GM12865 (cell line): ENCODE measurements around the gene CFL2.
A peak's percentile ranks its signal among the peaks of the same experiment; 100 is the strongest.
"Not testable (repeated sequence)": the region's sequence is repeated elsewhere in the genome, so short reads cannot be mapped to it uniquely, and the experiment has no call there.

Source experiments
- DNase-seq: peaks from one replicate; pipeline ENCODE4 v3.0.0; 2010; ENCODE audit warnings: low read depth
- H3K4me3 ChIP-seq: 2 replicates; pipeline ENCODE4 v1.5.1; 2011; ENCODE audit warnings: mild to moderate bottlenecking, low read depth, low read length, control low read depth
- TF ChIP-seq, protein P1 (sequence below): IDR thresholded peaks from 2 replicates; pipeline ENCODE4 v1.5.1; 2011; ENCODE audit warnings: low read length, control low read depth, low read depth, inconsistent platforms; ENCODE audit not compliant: insufficient read depth; ENCODE audit errors: missing control alignments

CFL2 gene

DNA sequence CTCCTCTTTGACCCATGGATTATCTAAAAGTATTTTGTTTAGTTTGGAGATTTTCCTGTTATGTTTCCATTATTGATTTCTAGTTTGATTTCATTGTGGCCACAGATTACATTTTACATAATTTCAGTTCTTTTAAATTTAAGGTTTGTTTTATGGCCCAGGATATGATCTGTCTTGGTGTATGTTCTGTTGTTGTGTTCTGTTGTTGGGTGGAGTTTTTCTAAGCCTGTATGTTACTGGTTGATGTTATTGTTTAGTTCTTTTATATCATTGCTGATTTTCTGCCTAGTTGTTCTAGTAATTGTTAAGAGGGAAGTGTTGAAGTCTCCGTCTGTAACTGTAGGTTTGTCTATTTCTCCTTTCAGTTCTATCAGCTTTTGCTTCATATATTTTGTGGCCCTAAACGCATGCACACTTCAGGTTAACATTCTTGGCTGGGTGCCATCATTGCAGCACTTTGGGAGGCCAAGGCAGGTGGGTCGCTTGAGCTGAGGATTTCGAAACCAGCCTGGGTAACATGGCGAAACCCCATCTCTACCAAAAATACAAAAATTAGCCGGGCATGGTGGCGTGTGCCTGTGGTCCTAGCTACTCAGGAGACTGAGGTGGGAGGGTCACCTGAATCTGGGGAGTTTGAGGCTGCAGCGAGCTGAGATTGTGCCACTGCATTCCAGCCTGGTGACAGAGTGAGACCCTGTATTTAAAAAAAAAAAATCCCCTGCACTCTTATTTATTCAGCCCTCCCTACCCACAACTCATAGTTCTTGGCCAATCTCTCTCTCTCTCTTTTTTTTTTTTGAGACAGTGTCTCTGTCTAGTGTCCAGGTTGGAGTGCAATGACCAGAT, 28.1 kb upstream of the CFL2 start:
- no peak overlapping the region for H3K4me3 ChIP-seq
- no peak for DNase-seq
- TF ChIP-seq, protein P1, sequence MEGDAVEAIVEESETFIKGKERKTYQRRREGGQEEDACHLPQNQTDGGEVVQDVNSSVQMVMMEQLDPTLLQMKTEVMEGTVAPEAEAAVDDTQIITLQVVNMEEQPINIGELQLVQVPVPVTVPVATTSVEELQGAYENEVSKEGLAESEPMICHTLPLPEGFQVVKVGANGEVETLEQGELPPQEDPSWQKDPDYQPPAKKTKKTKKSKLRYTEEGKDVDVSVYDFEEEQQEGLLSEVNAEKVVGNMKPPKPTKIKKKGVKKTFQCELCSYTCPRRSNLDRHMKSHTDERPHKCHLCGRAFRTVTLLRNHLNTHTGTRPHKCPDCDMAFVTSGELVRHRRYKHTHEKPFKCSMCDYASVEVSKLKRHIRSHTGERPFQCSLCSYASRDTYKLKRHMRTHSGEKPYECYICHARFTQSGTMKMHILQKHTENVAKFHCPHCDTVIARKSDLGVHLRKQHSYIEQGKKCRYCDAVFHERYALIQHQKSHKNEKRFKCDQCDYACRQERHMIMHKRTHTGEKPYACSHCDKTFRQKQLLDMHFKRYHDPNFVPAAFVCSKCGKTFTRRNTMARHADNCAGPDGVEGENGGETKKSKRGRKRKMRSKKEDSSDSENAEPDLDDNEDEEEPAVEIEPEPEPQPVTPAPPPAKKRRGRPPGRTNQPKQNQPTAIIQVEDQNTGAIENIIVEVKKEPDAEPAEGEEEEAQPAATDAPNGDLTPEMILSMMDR = no peak

DNA sequence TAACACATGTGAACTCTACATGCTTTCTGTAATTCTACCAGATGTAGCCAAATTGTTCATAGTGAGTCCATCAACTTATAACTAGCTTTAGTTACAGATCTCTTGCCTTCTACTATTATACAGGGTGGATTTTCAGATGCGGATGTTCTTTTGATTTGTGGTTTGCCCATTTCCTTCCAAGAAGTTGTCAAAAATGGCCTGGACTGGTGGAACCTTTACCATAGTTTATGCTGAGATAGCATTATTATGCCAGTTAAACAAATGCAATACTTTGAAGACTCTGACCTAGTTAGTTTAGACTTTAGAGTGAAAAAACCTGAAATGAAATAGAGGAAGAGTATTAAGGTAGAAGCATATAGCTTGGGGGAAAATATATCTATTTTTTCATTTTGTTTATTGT, 27.4 kb upstream of the CFL2 start:
- TF ChIP-seq, protein P1 = no peak
- no peak overlapping the region for H3K4me3 ChIP-seq
- no peak for DNase-seq

DNA sequence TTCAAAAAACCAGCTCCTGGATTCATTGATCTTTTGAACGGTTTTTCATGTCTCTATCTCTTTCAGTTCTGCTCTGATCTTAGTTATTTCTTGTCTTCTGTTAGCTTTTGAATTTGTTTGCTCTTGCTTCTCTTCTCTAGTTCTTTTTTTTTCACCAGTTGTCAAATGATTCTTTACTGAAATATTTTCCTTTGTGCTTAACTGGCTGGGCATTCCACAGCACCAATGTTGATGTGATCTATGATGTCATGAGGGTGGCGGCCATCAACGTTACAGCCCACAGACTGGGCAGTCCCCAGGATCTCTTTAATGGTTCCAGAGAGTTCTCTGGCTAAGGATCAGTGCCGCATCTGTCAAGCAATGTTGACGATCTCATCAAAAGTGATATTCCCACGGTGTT, 25.7 kb upstream of the CFL2 start:
- not testable (repeated sequence) for DNase-seq, H3K4me3 ChIP-seq

DNA sequence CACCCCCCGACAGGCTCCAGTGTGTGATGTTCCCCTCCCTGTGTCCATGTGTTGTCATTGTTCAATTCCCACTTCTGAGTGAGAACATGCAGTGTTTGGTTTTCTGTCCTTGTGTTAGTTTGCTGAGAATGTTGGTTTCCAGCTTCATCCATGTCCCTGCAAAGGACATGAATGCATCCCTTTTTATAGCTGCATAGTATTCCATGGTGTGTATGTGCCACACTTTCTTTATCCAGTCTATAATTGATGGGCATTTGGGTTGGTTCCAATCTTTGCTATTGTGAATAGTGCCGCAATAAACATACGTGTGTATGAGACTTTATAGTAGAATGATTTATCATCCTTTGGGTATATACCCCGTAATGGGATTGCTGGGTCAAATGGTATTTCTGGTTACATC, 22.7 kb upstream of the CFL2 start:
- not testable (repeated sequence) for H3K4me3 ChIP-seq, DNase-seq

DNA sequence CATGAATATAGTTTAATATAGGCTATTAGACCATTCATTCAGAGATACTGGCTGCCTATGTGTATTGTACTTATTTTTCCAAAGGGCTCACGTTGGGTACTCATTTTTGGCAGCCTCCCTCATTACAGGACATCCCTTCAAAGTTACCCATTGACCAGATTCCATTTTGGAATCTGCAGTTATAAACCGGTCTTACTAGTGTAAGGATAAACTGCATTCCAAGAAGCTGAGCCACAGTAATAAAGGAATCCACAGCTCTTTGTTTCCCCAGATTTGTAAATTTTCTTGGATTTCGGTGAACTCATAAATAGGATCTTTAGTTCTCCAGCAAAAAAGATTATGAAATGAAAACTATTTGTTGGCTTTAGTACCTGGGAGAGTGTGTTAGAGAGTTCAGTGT, 18.9 kb upstream of the CFL2 start:
- TF ChIP-seq, protein P1 = no peak
- no peak overlapping the region for H3K4me3 ChIP-seq
- DNase-seq = no peak

DNA sequence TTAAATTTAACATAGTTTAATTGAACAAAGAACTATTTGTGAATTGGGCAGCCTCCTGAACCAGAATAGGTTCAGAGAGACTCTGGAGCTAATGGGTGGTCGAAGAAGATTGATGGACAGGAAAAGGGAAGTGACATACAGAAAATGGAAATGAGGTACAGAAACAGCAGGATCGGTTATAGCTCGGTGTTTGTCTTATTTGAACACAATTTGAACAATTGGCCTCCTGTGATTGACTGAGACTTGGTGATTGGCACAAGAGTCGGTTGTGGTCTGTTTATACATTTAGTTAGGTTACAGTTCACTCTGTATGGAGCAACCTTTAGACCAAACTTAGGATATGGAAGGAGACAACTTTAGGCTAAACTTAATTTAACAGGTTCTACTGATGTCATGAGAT, 18.4 kb upstream of the CFL2 start:
- no peak for DNase-seq
- H3K4me3 ChIP-seq = no peak overlapping the region

DNA sequence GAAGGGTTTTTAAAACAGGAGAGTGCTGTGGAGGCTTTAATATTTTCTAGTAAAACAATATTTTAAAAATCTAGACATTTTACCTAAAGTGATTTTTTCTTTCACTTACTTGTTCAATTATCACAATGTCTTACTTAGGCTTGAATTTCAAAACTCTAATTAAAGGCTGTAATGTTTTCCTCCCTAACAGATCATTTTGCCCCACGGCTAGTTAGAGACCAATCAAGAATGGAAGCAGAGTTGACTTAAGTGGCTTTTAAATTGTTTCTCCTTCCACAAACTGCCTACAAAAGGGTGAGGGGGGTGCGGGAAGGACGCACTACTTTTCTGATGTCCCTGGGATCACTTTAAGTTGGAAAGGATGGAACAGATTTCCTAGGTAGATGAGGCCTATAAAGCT, 9.5 kb upstream of the CFL2 start:
- no peak for DNase-seq
- TF ChIP-seq, protein P1 = no peak

More for the DNA sequence above, 18.4 kb upstream of the CFL2 start:
- TF ChIP-seq, protein P1 = no peak

DNA sequence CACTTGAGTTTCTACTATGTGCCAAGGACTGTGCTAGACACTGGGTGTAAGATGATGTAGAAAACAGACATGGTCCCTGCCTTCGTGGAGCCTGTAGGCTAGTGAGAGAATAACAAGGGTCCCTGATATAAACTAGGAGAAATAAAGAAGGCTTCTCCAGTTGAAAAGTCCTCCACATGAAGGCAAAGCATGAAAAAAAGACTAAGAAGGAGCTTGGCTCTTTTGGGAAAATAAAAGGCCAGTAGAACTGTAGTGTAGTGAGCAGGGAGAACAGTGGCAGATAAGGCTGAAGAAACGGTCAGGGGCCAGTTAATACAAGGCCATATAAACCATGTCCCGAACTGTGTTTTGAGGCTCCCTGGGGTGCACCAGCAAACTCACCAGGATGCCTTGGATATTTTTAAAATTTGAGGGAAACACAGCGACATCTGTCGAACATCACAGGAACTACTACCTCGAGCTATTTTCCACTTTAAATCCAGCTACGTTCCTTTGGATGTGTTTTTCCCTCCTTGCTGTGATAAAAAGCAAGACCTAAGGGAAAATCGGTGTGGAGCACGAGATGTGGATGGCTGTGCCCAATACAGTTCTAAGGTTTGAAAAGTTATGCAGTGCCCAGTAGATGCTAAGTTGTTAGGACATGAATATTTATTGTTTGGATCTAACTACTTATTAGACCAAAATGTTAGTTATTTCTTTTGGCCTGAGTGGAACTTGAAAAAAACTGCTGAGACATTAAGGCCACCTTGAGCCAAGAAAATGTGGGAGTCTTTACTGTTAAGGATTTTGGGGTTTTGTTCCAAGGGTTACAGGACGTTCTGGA, 8.5 kb upstream of the CFL2 start:
- no peak overlapping the region for H3K4me3 ChIP-seq
- peak; percentile 53 for DNase-seq
- TF ChIP-seq, protein P1 = peak; percentile 73

More for the DNA sequence above, 9.5 kb upstream of the CFL2 start:
- no peak overlapping the region for H3K4me3 ChIP-seq
